ENCODE measurements around the gene ZDHHC11B. TPM values are rescaled to one million over a fixed set of nuclear protein-coding genes. Genes with fewer than 3 reads are reported as not detected.
"Not testable (repeated sequence)": the region's sequence is repeated elsewhere in the genome, so short reads cannot be mapped to it uniquely, and the experiment has no call there.

Gene ZDHHC11B
- total and polyA plus RNA-seq, 8 donors = 8.4 to 52.3 (median 31.5) TPM

- Histone ChIP-seq H3K27ac (no peak overlapping the region), H3K27me3 (no peaks in the 10 kb centered on the region), H3K36me3 (no peaks in the 10 kb centered on the region), H3K4me3 (no peak overlapping the region), H3K4me1 (no peaks in the 10 kb centered on the region), H3K9me3 (no peaks in the 10 kb centered on the region)
- no peak for TF ChIP-seq CTCF (IDR thresholded peaks at IDR 0.05)
- DNase-seq = no peak
- intact Hi-C loops (cut with DNase I) = no loop called here
- ATAC-seq = no peak
Observed at GRCh38 chr5:819078-819477, 34.5 kb upstream of the ZDHHC11B start.

- intact Hi-C loops (cut with DNase I) = no loop called here
- no peak for ATAC-seq
Observed at GRCh38 chr5:816176-816575, 31.6 kb upstream of the ZDHHC11B start.

GRCh38 chr5:815449-815848 is 30.9 kb upstream of the ZDHHC11B start:
- no peak for TF ChIP-seq CTCF (IDR thresholded peaks at IDR 0.05)
- no peak overlapping the region for H3K27ac ChIP-seq

More at GRCh38 chr5:816176-816575, 31.6 kb upstream of the ZDHHC11B start:
- Histone ChIP-seq H3K27ac (no peak overlapping the region), H3K36me3 (no peaks in the 10 kb centered on the region), H3K4me3 (no peak overlapping the region), H3K27me3 (no peaks in the 10 kb centered on the region), H3K4me1 (no peaks in the 10 kb centered on the region), H3K9me3 (no peaks in the 10 kb centered on the region)
- no peak for DNase-seq
- TF ChIP-seq CTCF (IDR thresholded peaks at IDR 0.05) = no peak

GRCh38 chr5:813575-813974 is 29.0 kb upstream of the ZDHHC11B start:
- H3K4me3 ChIP-seq; H3K36me3 ChIP-seq; ATAC-seq; H3K27ac ChIP-seq; H3K4me1 ChIP-seq; H3K9me3 ChIP-seq; H3K27me3 ChIP-seq; intact Hi-C loops (cut with DNase I): not testable (repeated sequence)
- peak in 1 of 4 donors; percentile 62 for DNase-seq

More at GRCh38 chr5:815449-815848, 30.9 kb upstream of the ZDHHC11B start:
- no peak for DNase-seq
- no peak overlapping the region for H3K4me3 ChIP-seq
- H3K27me3 ChIP-seq = no peaks in the 10 kb centered on the region
- H3K9me3 ChIP-seq = no peaks in the 10 kb centered on the region
- H3K36me3 ChIP-seq = no peaks in the 10 kb centered on the region
- ATAC-seq = no peak
- H3K4me1 ChIP-seq = no peaks in the 10 kb centered on the region
- intact Hi-C loops (cut with DNase I) = no loop called here

GRCh38 chr5:811384-811783 is 26.9 kb upstream of the ZDHHC11B start:
- H3K9me3 ChIP-seq; H3K4me3 ChIP-seq; H3K27me3 ChIP-seq; H3K4me1 ChIP-seq; H3K27ac ChIP-seq; DNase-seq; intact Hi-C loops (cut with DNase I); H3K36me3 ChIP-seq: not testable (repeated sequence)
- ATAC-seq = peak; percentile 88

- H3K27me3 ChIP-seq; H3K4me1 ChIP-seq; H3K27ac ChIP-seq; ATAC-seq; intact Hi-C loops (cut with DNase I); H3K4me3 ChIP-seq; DNase-seq; H3K36me3 ChIP-seq; H3K9me3 ChIP-seq: not testable (repeated sequence)
Observed at GRCh38 chr5:807719-808514, 23.4 kb upstream of the ZDHHC11B start.

- DNase-seq (no peak), ATAC-seq (peak; percentile 26)
- Histone ChIP-seq H3K36me3 (no peaks in the 10 kb centered on the region), H3K27ac (no peak overlapping the region), H3K9me3 (peaks cover 0 to 7% of the 10 kb centered on the region in 2 donors), H3K4me3 (no peak overlapping the region), H3K27me3 (no peaks in the 10 kb centered on the region), H3K4me1 (peaks cover 0 to 4% of the 10 kb centered on the region in 2 donors)
- intact Hi-C loops (cut with DNase I) = no loop called here
- no peak for TF ChIP-seq CTCF (IDR thresholded peaks at IDR 0.05)
Observed at GRCh38 chr5:801472-801871, 16.9 kb upstream of the ZDHHC11B start.

- ATAC-seq = peak; percentile 68
- H3K27me3 ChIP-seq; DNase-seq; H3K27ac ChIP-seq; H3K4me1 ChIP-seq; H3K9me3 ChIP-seq; intact Hi-C loops (cut with DNase I); H3K36me3 ChIP-seq; H3K4me3 ChIP-seq: not testable (repeated sequence)
Observed at GRCh38 chr5:801055-801454, 16.5 kb upstream of the ZDHHC11B start.

- intact Hi-C loops (cut with DNase I); H3K9me3 ChIP-seq; H3K27me3 ChIP-seq; DNase-seq; H3K27ac ChIP-seq; H3K4me1 ChIP-seq; H3K4me3 ChIP-seq; H3K36me3 ChIP-seq: not testable (repeated sequence)
- ATAC-seq = peak; percentile 27
Observed at GRCh38 chr5:798505-799138, 14.1 kb upstream of the ZDHHC11B start.

Data from left lung (tissue), 10 donors.